H9 (cell line): ENCODE data around the gene TPX2. TPM values are rescaled to one million over a fixed set of nuclear protein-coding genes. Genes with fewer than 3 reads are reported as not detected.

Experiments used
- DNase-seq: peaks from one replicate; pipeline ENCODE4 v3.0.0-alpha.2; 2017
- H2AFZ ChIP-seq: one replicate; pipeline ENCODE4 v1.6.1; 2013; ENCODE audit warnings: mild to moderate bottlenecking, low read length, control low read depth, moderate library complexity
- H2AK5ac ChIP-seq: 2 replicates; pipeline ENCODE4 v1.6.1; 2013; ENCODE audit warnings: low read length, control low read depth, mixed read lengths; ENCODE audit not compliant: insufficient read length
- H2BK120ac ChIP-seq: one replicate; pipeline ENCODE4 v1.6.1; 2013; ENCODE audit warnings: low read depth, mild to moderate bottlenecking, low read length, control low read depth, inconsistent platforms; ENCODE audit not compliant: poor library complexity, severe bottlenecking
- H2BK12ac ChIP-seq: 2 replicates; pipeline ENCODE4 v1.6.1; 2013; ENCODE audit warnings: low read length, control low read depth, mixed read lengths, low read depth; ENCODE audit not compliant: insufficient read length
- H2BK15ac ChIP-seq: 2 replicates; pipeline ENCODE4 v1.6.1; 2013; ENCODE audit warnings: low read depth, low read length, control low read depth
- H2BK20ac ChIP-seq: one replicate; pipeline ENCODE4 v1.6.1; 2013; ENCODE audit warnings: low read depth, mild to moderate bottlenecking, low read length, control low read depth, inconsistent platforms; ENCODE audit not compliant: poor library complexity, severe bottlenecking
- H2BK5ac ChIP-seq: 2 replicates; pipeline ENCODE4 v1.6.1; 2013; ENCODE audit warnings: low read length, control low read depth, mixed read lengths; ENCODE audit not compliant: insufficient read length
- H3K14ac ChIP-seq: 2 replicates; pipeline ENCODE4 v1.6.1; 2013; ENCODE audit warnings: low read length, control low read depth; ENCODE audit not compliant: insufficient read depth
- H3K18ac ChIP-seq: 2 replicates; pipeline ENCODE4 v1.6.1; 2013; ENCODE audit warnings: low read depth, mild to moderate bottlenecking, mixed read lengths, low read length, control low read depth; ENCODE audit not compliant: insufficient read length
- H3K23ac ChIP-seq: 2 replicates; pipeline ENCODE4 v1.6.1; 2013; ENCODE audit warnings: low read length, control low read depth, mixed read lengths, low read depth; ENCODE audit not compliant: insufficient read length
- H3K23me2 ChIP-seq: 2 replicates; pipeline ENCODE4 v1.6.1; 2013; ENCODE audit warnings: low read depth, mild to moderate bottlenecking, mixed read lengths, low read length, control low read depth; ENCODE audit not compliant: insufficient read length, poor library complexity, severe bottlenecking
- H3K27ac ChIP-seq: 2 replicates; pipeline ENCODE4 v1.5.1; 2013; ENCODE audit warnings: low read length, control low read depth, mixed read lengths, low read depth; ENCODE audit not compliant: insufficient read length
- H3K27me3 ChIP-seq: 2 replicates; pipeline ENCODE4 v1.6.1; 2013; ENCODE audit warnings: low read length, control low read depth, inconsistent platforms; ENCODE audit not compliant: insufficient read depth
- H3K4ac ChIP-seq: 2 replicates; pipeline ENCODE4 v1.6.1; 2013; ENCODE audit warnings: low read depth, mild to moderate bottlenecking, control low read depth, inconsistent platforms, low read length, moderate library complexity
- H3K4me1 ChIP-seq: 2 replicates; pipeline ENCODE4 v1.6.1; 2013; ENCODE audit warnings: low read length, control low read depth, inconsistent platforms; ENCODE audit not compliant: insufficient read depth
- H3K4me2 ChIP-seq: 2 replicates; pipeline ENCODE4 v1.6.1; 2013; ENCODE audit warnings: low read length, control low read depth, mixed read lengths; ENCODE audit not compliant: insufficient read length, insufficient read depth
- H3K56ac ChIP-seq: 2 replicates; pipeline ENCODE4 v1.6.1; 2013; ENCODE audit warnings: low read depth, mild to moderate bottlenecking, mixed read lengths, low read length, control low read depth; ENCODE audit not compliant: insufficient read length
- H3K79me1 ChIP-seq: 2 replicates; pipeline ENCODE4 v1.6.1; 2013; ENCODE audit warnings: low read depth, mild to moderate bottlenecking, moderate library complexity, low read length, control low read depth, inconsistent platforms; ENCODE audit not compliant: insufficient read depth, poor library complexity, severe bottlenecking
- H3K79me2 ChIP-seq: 2 replicates; pipeline ENCODE4 v1.6.1; 2013; ENCODE audit warnings: low read length, control low read depth, inconsistent platforms; ENCODE audit not compliant: insufficient read depth
- H3K9ac ChIP-seq: 2 replicates; pipeline ENCODE4 v1.6.1; 2013; ENCODE audit warnings: low read length, control low read depth, mixed read lengths; ENCODE audit not compliant: insufficient read length; ENCODE audit errors: extremely low read depth
- H3K9me3 ChIP-seq: one replicate; pipeline ENCODE4 v1.6.1; 2013; ENCODE audit warnings: low read depth, low read length, inconsistent platforms; ENCODE audit not compliant: control insufficient read depth
- H3T11ph ChIP-seq: one replicate; pipeline ENCODE4 v1.6.1; 2013; ENCODE audit warnings: mild to moderate bottlenecking, low read length, control low read depth, inconsistent platforms
- H4K20me1 ChIP-seq: one replicate; pipeline ENCODE4 v1.6.1; 2013; ENCODE audit not compliant: control insufficient read depth, insufficient read length, insufficient read depth
- H4K5ac ChIP-seq: 2 replicates; pipeline ENCODE4 v1.6.1; 2013; ENCODE audit warnings: low read depth, mild to moderate bottlenecking, mixed read lengths, low read length, control low read depth; ENCODE audit not compliant: insufficient read length
- H4K8ac ChIP-seq: replicated peaks from 2 replicates; pipeline ENCODE4 v1.6.1; 2013; ENCODE audit warnings: low read length, control low read depth, mixed read lengths, low read depth; ENCODE audit not compliant: insufficient read length
- H4K91ac ChIP-seq: 2 replicates; pipeline ENCODE4 v1.6.1; 2013; ENCODE audit warnings: low read depth, mild to moderate bottlenecking, moderate library complexity, mixed read lengths, low read length, control low read depth; ENCODE audit not compliant: insufficient read length
- H3K27ac Mint-ChIP-seq, 3 experiments: 2 replicates in 2 of 3; 3 replicates in 1 of 3; pipeline ENCODE4 v1.8.0; 2020 to 2021; ENCODE audit warnings: mixed read lengths in 3 of 3, mild to moderate bottlenecking in 1 of 3, moderate library complexity in 1 of 3
- H3K27me3 Mint-ChIP-seq: 2 replicates; pipeline ENCODE4 v1.8.0; 2021; ENCODE audit warnings: low read depth, mild to moderate bottlenecking, moderate library complexity, mixed read lengths
- H3K36me3 Mint-ChIP-seq, 3 experiments: 2 replicates in 2 of 3; 3 replicates in 1 of 3; pipeline ENCODE4 v1.8.0; 2020 to 2021; ENCODE audit warnings: low read depth in 3 of 3, mixed read lengths in 3 of 3; ENCODE audit not compliant: insufficient read depth in 1 of 3
- H3K4me1 Mint-ChIP-seq, 2 experiments: 2 replicates each; pipeline ENCODE4 v1.8.0; 2020; ENCODE audit warnings: mixed read lengths in 2 of 2
- H3K4me3 Mint-ChIP-seq, 2 experiments: 2 replicates in 1 of 2; 3 replicates in 1 of 2; pipeline ENCODE4 v1.8.0; 2020 to 2021; ENCODE audit warnings: mild to moderate bottlenecking in 2 of 2, mixed read lengths in 2 of 2, moderate library complexity in 1 of 2
- H3K9me3 Mint-ChIP-seq, 2 experiments: 2 replicates in 1 of 2; 3 replicates in 1 of 2; pipeline ENCODE4 v1.8.0; 2020; ENCODE audit warnings: mild to moderate bottlenecking in 2 of 2, mixed read lengths in 2 of 2, moderate library complexity in 1 of 2
- WGBS: extraction: QIAGEN DNeasy Blood & Tissue Kit; methylation state at CpG from one replicate; pipeline ENCODE4 v1.1.7; 2013; ENCODE audit warnings: missing lambda C conversion rate, low lambda C conversion rate, mixed read lengths; ENCODE audit not compliant: insufficient read length; ENCODE audit errors: extremely low coverage; 5-methylcytosine and 5-hydroxymethylcytosine counted together
- total RNA-seq: library from RNA; stranded (reverse); gene quantifications from 2 replicates; pipeline ENCODE4 v1.2.1, GENCODE V29; 2021
- TF ChIP-seq, protein P1 (sequence below): fragments of 200-600 bp; sonication (generic); conservative IDR thresholded peaks from 3 replicates; pipeline ENCODE4 v1.8.0; 2021; ENCODE audit warnings: antibody characterized with exemption, mild to moderate bottlenecking

The TPX2 gene
- total RNA-seq, 1 experiment from 2014 or later: 161 TPM

DNA sequence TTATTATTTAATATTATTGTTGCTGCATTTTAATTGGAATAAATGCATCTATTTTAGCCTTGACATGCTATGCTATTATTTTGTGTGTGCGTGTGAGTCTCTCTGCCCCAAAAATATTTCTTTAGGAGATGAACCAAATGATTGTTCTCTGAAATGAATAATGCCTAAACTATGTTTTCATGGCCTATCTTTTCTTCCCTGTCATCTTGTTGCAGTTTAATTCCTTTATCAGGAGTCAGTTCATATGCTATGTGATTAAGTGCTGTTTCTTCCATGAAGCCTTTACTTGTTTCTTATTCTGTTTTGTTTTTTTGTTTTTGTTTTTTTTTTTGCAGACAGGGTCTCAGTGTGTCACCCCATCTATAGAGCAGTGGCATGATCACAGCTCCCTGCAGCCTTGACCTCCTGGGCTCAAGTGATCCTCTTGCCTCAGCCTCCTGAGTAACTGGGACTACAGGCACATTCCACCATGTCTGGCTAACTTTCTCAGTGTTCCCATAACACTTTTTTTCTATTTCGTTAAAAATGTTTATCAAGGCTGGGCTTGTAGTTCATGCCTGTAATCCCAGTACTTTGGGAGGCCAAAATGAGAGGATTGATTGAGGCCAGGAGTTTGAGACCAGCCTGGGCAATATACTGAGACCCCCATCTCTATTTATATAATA lies 25.7 kb downstream of the TPX2 start:
- no peak overlapping the region for H2AK5ac ChIP-seq
- no peaks in the 10 kb centered on the region for H3K9me3 ChIP-seq
- no peak overlapping the region for H4K8ac ChIP-seq
- TF ChIP-seq, protein P1, sequence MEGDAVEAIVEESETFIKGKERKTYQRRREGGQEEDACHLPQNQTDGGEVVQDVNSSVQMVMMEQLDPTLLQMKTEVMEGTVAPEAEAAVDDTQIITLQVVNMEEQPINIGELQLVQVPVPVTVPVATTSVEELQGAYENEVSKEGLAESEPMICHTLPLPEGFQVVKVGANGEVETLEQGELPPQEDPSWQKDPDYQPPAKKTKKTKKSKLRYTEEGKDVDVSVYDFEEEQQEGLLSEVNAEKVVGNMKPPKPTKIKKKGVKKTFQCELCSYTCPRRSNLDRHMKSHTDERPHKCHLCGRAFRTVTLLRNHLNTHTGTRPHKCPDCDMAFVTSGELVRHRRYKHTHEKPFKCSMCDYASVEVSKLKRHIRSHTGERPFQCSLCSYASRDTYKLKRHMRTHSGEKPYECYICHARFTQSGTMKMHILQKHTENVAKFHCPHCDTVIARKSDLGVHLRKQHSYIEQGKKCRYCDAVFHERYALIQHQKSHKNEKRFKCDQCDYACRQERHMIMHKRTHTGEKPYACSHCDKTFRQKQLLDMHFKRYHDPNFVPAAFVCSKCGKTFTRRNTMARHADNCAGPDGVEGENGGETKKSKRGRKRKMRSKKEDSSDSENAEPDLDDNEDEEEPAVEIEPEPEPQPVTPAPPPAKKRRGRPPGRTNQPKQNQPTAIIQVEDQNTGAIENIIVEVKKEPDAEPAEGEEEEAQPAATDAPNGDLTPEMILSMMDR: no peak
- no peaks in the 10 kb centered on the region for H3K79me1 ChIP-seq
- no peak overlapping the region for H3K18ac ChIP-seq
- no peak overlapping the region for H2BK120ac ChIP-seq
- no peak overlapping the region for H3K27ac ChIP-seq
- no CpG with 5 or more reads among the region's 2 CpGs for WGBS
- H3K4me1 ChIP-seq: no peaks in the 10 kb centered on the region
- no peak overlapping the region for H3K9ac ChIP-seq
- no peak overlapping the region for H3T11ph ChIP-seq
- Mint-ChIP-seq H3K4me1 (peaks cover 7 to 8% of the 10 kb centered on the region in 2 experiments), H3K4me3 (no peak overlapping the region), H3K36me3 (peaks cover 48 to 85% (median 83%) of the 10 kb centered on the region in 3 experiments), H3K27me3 (no peaks in the 10 kb centered on the region), H3K27ac (peak overlapping the region in 1 of 3 experiments; percentile 59; a peak in 1 of 7 replicates), H3K9me3 (no peaks in the 10 kb centered on the region)
- no peak overlapping the region for H2BK15ac ChIP-seq
- no peaks in the 10 kb centered on the region for H3K27me3 ChIP-seq
- no peak overlapping the region for H3K4ac ChIP-seq
- H3K23me2 ChIP-seq: no peaks in the 10 kb centered on the region
- H3K79me2 ChIP-seq: no peaks in the 10 kb centered on the region
- H4K91ac ChIP-seq: no peak overlapping the region
- no peak overlapping the region for H3K23ac ChIP-seq
- no peak overlapping the region for H3K56ac ChIP-seq
- H3K14ac ChIP-seq: no peak overlapping the region
- H2AFZ ChIP-seq: no peak overlapping the region
- no peak overlapping the region for H4K5ac ChIP-seq
- no peak overlapping the region for H2BK12ac ChIP-seq
- no peak overlapping the region for H3K4me2 ChIP-seq
- no peak overlapping the region for H2BK5ac ChIP-seq
- H2BK20ac ChIP-seq: no peak overlapping the region
- H4K20me1 ChIP-seq: no peaks in the 10 kb centered on the region
- no peak for DNase-seq
